AG20443 (cell line): ENCODE measurements around the gene SPINT3.

ENCODE experiments used
- DNase-seq: peaks from one replicate; pipeline ENCODE4 v3.0.0; 2012; ENCODE audit warnings: low spot score, mixed read lengths

SPINT3 gene, protein sequence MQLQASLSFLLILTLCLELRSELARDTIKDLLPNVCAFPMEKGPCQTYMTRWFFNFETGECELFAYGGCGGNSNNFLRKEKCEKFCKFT

DNA sequence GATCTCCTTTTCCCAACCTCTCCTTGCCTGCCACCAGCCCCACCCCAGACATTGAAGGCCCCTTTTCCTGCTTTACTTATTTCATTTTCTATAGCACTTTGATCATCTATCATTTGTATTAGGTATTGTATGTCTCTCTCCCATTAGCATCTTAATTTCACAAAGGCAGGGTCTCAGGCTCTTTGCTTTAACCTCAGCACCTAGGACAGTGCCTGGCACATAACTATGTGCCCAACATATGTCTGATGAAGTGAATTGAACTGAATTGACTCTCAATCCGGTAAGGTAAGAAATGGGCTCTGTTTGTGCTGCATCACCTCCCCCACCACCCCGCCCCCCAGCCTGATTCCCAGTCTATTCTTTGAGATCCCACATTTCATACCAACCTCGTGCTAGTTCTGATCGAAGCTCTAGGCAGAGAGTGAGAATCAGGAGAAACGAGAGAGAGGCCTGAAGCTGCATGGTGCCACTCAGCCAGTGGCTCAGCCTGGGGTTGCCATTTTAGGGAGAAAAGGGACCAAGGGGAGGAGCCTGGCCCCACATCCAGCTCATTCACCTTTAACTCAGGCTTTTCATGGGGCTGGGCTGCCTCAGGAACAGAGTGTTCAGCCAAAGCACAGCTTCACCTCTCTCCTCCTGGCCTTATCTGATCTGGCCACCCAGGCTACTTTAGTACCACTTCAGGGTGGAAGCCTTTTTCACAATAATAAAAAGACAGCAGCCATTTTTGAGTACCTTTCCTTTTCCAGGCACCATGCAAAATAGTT, at the start of gene SPINT3:
TSS of gene SPINT3 (minus strand) at position 476 of the 767 bp plus-strand sequence. CDS start at position 462, 14 bp downstream.
- no peak for DNase-seq

DNA sequence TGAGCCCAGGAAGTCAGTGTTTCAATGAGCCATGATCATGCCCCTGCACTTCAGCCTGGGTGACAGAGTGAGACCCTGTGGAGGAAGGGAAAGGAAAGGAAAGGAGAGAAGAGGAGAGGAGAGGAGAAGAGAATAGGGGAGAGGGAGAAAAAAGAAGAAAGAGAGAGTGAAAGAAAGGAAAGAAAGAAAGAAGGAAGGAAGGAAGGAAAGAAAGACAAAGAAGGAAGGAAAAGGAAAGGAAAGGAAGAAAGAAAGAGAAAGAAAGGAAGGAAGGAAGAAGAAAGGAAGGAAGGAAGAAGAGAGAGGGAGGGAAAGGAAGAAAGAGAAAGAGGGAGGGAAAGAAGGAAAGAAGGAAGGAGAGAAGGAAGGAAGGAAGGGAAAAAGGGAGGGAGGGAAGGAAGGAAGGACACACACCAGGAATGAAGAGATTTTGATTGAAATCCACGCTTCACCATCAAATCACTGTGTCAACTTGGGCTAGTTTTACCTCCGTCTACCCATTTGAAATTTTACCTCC, 49.4 kb upstream of the SPINT3 start:
- DNase-seq = no peak

DNA sequence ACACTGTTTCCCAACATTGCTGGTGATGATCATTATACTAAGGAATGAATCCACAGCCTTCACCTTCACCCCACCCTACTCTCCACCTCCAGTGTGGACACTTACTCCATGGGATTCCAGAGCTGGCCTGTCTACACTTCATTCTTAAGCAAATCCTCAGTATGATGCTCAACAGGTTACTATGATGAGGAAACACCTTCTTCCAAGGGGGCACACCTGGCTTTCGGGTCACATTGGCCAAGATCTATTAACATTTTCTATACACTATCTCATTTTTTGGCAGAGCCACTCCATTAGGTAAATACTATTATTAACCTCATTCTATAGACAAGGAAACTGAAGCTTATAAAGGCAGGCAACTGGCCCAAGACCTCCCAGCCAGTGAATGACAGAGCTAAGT, 39.8 kb upstream of the SPINT3 start:
- no peak for DNase-seq

DNA sequence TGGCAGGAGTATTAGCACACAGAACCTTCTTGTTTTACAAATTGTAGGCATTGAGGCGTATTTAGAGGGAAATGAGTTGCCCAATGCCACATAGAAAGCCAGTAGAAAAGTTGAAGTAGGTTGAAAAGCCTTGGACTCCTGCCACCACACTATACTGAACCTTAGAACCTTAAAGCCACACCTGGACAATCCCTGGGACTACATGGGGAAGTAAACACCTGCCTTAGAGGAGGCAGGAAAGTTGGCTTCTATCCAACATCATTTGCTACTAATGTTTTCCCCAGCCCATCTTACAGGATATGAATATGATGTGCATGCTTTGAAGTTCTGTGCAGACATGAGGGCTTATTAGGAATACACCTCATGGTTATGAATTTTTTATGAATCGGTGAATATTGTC, 37.0 kb upstream of the SPINT3 start:
- no peak for DNase-seq

GRCh38 chr20:45550765-45551164, 35.3 kb upstream of the SPINT3 start:
- no peak for DNase-seq

GRCh38 chr20:45548410-45548809, 33.0 kb upstream of the SPINT3 start:
- no peak for DNase-seq

- no peak for DNase-seq
These were observed 31.9 kb upstream of the SPINT3 start, which contains the start of gene EPPIN for GRCh38 chr20:45547206-45547770. Gene EPPIN, minus strand, starts transcription at chr20:45547401. Its CDS starts 44 bp downstream, at chr20:45547357.

- peak; percentile 61 for DNase-seq
These were observed 30.5 kb upstream of the SPINT3 start for GRCh38 chr20:45545754-45546453.

- no peak for DNase-seq
These were observed 29.9 kb upstream of the SPINT3 start for GRCh38 chr20:45545351-45545750.

DNA sequence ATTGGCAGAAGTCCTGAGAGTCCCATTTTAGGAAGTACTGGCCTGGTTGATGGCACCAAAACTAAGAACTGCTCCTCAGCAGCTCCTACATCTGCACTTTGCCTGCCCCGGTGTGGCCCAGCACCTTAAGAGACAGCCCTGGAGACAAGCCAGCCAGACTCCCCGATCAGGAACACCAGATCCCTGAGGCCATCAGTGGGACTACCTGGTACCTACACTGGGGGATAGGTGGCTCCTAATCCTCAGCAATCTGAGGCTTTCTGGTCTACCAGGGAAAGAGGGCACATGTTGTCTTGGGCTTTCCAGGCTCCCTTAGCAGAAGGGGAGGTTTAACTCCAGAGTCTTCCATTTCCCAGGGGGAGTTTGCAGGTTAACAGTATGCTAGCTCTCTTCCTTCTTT, 24.0 kb upstream of the SPINT3 start, which contains the start of gene WFDC6:
TSS of gene WFDC6 (minus strand) at position 101 of the 400 bp plus-strand sequence. CDS start at position 26, 75 bp downstream.
- DNase-seq = no peak

GRCh38 chr20:45538209-45538799, 22.9 kb upstream of the SPINT3 start:
- DNase-seq = no peak

DNA sequence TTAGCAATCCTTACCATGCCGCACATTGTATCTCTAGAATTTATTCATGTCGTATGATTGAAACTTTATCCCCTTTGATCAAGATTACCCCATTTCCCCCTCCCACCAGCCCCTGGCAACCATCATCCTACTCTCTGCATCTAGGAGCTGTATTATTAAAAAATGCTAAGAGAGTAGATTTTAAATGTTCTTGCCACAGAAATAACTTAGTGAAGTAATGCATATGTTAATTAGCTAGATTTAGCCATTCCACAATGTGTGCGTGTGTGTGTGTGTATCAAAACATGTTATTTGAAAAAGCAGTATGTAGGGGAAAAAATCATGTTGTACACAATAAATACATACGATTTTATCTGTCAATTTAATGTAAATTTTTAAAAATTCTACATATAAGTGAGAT, 11.9 kb upstream of the SPINT3 start:
- no peak for DNase-seq

DNA sequence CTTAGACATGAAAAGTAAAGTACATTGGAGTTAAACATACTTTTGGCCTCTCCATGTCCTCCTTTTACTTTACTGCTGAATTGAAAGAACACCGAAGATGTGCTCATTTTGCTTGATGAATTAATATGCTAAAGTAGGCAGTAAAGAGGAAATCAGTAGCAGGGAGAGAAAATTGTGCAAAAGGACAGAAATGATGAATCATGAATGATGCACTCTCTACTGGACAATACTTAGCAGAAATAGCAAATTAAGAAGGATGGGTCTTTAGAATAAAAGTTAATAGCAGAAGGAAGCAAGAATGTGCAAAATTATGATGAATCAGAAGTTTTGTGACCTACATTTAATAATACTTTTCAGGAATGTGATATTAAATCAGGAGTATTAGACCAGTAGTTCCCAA, 8.4 kb upstream of the SPINT3 start:
- DNase-seq = no peak

- DNase-seq = no peak
These were observed 2.9 kb upstream of the SPINT3 start for GRCh38 chr20:45518282-45518681.

DNA sequence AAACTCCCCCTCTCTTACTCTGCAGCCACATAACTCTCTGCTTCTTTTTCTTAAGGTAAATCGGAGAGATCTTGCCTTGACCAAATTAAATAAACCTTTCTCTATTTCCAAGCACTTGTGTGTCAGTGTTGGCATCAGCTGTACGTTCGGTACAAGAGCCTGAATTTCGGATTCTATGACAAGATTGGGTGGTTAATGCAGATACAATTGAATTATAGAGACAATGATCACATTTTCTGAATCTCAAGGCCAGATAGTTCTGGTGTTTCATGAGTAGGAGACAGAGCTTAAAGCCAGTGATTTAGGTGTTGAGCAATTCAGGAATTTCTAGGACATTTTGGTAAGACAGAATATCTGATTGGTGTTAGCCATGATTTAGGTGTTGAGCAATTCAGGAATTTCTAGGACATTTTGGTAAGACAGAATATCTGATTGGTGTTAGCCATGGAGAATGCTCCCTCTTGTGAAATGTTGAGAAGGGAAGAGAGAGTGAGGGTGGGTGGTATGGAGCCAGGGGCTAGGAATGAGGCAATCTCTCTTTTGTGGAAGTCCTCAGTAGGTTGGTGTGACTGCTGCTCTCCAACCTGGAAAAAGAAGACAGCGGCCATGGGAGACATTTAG, 5.1 kb downstream of the SPINT3 start:
- DNase-seq = no peak

DNA sequence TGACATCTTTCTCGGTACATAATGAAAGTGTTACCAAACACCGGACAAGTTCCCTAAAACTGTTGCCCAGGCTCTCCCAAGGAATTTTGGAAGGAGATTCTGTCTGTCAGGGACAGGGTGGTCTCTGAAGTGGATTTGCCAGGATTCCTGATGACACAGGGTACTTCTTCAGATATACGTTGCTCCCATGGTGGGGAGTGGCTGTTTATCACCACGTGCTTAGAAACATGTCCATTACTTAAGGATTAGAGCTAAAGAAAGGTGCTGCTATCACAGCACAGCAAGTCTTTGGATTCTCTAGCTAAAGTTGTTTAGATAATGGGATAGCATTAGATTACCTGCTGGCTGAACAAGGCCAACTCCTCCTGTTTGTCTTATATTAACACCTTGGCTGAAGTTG, 6.3 kb downstream of the SPINT3 start:
- no peak for DNase-seq

GRCh38 chr20:45508068-45508886, 7.1 kb downstream of the SPINT3 start:
- no peak for DNase-seq

GRCh38 chr20:45507011-45507820, 8.2 kb downstream of the SPINT3 start:
- DNase-seq = no peak

DNA sequence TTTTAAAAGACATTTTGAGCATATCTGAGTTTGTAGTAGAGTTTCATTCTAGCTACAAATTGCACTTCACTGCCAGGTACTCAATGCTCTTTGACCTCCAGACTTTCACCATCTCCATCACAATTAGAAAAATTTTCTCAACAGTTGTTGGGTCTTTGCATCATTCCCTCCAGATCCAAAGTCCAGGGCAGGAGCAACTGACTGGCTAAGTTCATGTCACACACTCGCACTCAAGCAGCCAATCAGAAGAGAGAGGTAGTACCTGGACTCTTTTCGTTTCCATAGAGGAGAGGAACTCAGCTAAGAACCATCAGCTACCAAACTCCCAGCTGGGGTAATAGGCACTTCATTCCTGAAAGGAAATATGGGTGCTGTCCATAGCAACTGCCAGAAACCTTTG, 9.0 kb downstream of the SPINT3 start:
- no peak for DNase-seq

DNA sequence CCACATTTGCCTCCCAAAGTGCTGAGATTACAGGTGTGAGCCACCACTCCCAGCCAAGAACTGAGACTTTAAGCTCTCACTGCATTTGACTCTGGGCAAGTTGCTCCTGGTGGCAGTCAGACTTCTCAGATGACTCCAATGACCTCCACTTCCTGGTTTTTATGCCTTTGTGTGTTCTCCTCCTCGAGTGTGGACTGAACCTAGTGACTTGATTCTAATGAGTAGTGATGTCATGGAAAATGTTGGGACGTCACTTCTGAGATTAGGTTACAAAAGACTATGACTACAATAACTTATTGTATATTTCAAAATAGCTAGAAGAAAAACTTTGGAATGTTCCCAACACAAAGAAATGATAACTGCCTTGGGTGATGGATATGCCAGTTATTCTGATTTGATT, 12.0 kb downstream of the SPINT3 start:
- DNase-seq = no peak
